CD14-positive monocyte (primary cell): ENCODE results near the gene AQP6. TPM values are rescaled to one million over a fixed set of nuclear protein-coding genes. Genes with fewer than 3 reads are reported as not detected.
"Not testable (repeated sequence)": the region's sequence is repeated elsewhere in the genome, so short reads cannot be mapped to it uniquely, and the experiment has no call there.

Experiments
- DNase-seq, 3 donors: peaks; one replicate each; pipeline ENCODE4 v3.0.0-alpha.2; 2011 to 2022
- H2AFZ ChIP-seq: 2 replicates; pipeline ENCODE4 v1.6.0; 2012; ENCODE audit warnings: mild to moderate bottlenecking, low read depth, low read length, inconsistent platforms; ENCODE audit not compliant: insufficient read depth, poor library complexity, severe bottlenecking
- H3K27ac ChIP-seq, 2 donors: 1 replicate in 1 of 2; 2 replicates in 1 of 2; pipeline ENCODE4 v1.5.1; 2012 to 2013; ENCODE audit warnings: low read length in 2 of 2, control low read depth in 1 of 2, inconsistent platforms in 1 of 2, low read depth in 1 of 2, mild to moderate bottlenecking in 1 of 2
- H3K27me3 ChIP-seq, 2 donors: one replicate each; pipeline versions ENCODE4 v1.6.0 to v1.6.1; 2011 to 2013; ENCODE audit warnings: low read length in 2 of 2; ENCODE audit not compliant: control insufficient read depth in 2 of 2, insufficient read depth in 2 of 2
- H3K36me3 ChIP-seq, 2 donors: replicated peaks in 1 of 2; 1 replicate in 1 of 2; 2 replicates in 1 of 2; pipeline versions ENCODE4 v1.5.1 to v1.6.1; 2012 to 2013; ENCODE audit warnings: low read length in 2 of 2, control low read depth in 1 of 2, inconsistent platforms in 1 of 2, mild to moderate bottlenecking in 1 of 2; ENCODE audit not compliant: insufficient read depth in 2 of 2, control insufficient read depth in 1 of 2
- H3K4me1 ChIP-seq, 2 donors: 1 replicate in 1 of 2; 2 replicates in 1 of 2; pipeline versions ENCODE4 v1.5.1 to v1.6.1; 2012 to 2013; ENCODE audit warnings: low read length in 2 of 2, control low read depth in 1 of 2, inconsistent platforms in 1 of 2, mild to moderate bottlenecking in 1 of 2, moderate library complexity in 1 of 2; ENCODE audit not compliant: insufficient read depth in 2 of 2, control insufficient read depth in 1 of 2
- H3K4me2 ChIP-seq: replicated peaks from 2 replicates; pipeline ENCODE3; 2012; ENCODE audit warnings: low read length, moderate library complexity, mild to moderate bottlenecking; ENCODE audit not compliant: poor library complexity, severe bottlenecking; ENCODE audit errors: extremely low read depth
- H3K4me3 ChIP-seq, 3 experiments: fragments of 200-600 bp in 1 of 3; sonication (generic) in 1 of 3; replicated peaks in 1 of 3; 1 replicate in 2 of 3; 2 replicates in 1 of 3; pipeline ENCODE4 v1.5.1; 2011 to 2013; ENCODE audit warnings: low read length in 3 of 3, mild to moderate bottlenecking in 3 of 3, control low read depth in 2 of 3, low read depth in 2 of 3, inconsistent platforms in 1 of 3, moderate library complexity in 1 of 3
- H3K79me2 ChIP-seq: 2 replicates; pipeline ENCODE4 v1.6.0; 2012; ENCODE audit warnings: mild to moderate bottlenecking, control low read depth, inconsistent platforms, low read length, moderate library complexity; ENCODE audit not compliant: insufficient read depth
- H3K9ac ChIP-seq: 2 replicates; pipeline ENCODE4 v1.6.0; 2017; ENCODE audit warnings: low read length, mild to moderate bottlenecking; ENCODE audit not compliant: insufficient read depth, poor library complexity, severe bottlenecking
- H3K9me3 ChIP-seq, 2 donors: replicated peaks in 1 of 2; 1 replicate in 1 of 2; 2 replicates in 1 of 2; pipeline versions ENCODE4 v1.5.1 to v1.6.1; 2012 to 2013; ENCODE audit warnings: low read length in 2 of 2, control low read depth in 1 of 2; ENCODE audit not compliant: control insufficient read depth in 1 of 2, insufficient read depth in 1 of 2
- H4K20me1 ChIP-seq: 2 replicates; pipeline ENCODE4 v1.6.0; 2012; ENCODE audit warnings: mild to moderate bottlenecking, low read length, control low read depth, moderate library complexity; ENCODE audit not compliant: insufficient read depth
- H3K27ac Mint-ChIP-seq, 7 donors: one replicate each; pipeline ENCODE4 v1.8.0; 2020; ENCODE audit warnings: mild to moderate bottlenecking in 7 of 7, mixed read lengths in 7 of 7, moderate library complexity in 6 of 7, inconsistent platforms in 2 of 7
- H3K27me3 Mint-ChIP-seq, 3 donors: one replicate each; pipeline ENCODE4 v1.8.0; 2021 to 2022; ENCODE audit warnings: low read depth in 3 of 3, mild to moderate bottlenecking in 3 of 3, mixed read lengths in 3 of 3, moderate library complexity in 3 of 3, inconsistent platforms in 1 of 3
- H3K36me3 Mint-ChIP-seq, 2 donors: one replicate each; pipeline ENCODE4 v1.8.0; 2020; ENCODE audit warnings: mixed read lengths in 2 of 2, inconsistent platforms in 1 of 2, mild to moderate bottlenecking in 1 of 2
- H3K4me1 Mint-ChIP-seq: one replicate; pipeline ENCODE4 v1.8.0; 2020; ENCODE audit warnings: mild to moderate bottlenecking, mixed read lengths
- H3K4me3 Mint-ChIP-seq, 2 donors: one replicate each; pipeline ENCODE4 v1.8.0; 2020; ENCODE audit warnings: mild to moderate bottlenecking in 2 of 2, mixed read lengths in 2 of 2, moderate library complexity in 1 of 2
- H3K9me3 Mint-ChIP-seq, 7 donors: one replicate each; pipeline ENCODE4 v1.8.0; 2020 to 2022; ENCODE audit warnings: mixed read lengths in 7 of 7, mild to moderate bottlenecking in 6 of 7, moderate library complexity in 6 of 7, inconsistent platforms in 2 of 7
- CTCF ChIP-seq: fragments of 200-600 bp; IDR thresholded peaks from one replicate; pipeline ENCODE4 v1.8.0; 2022; ENCODE audit warnings: antibody characterized with exemption, mild to moderate bottlenecking
- WGBS: methylation state at CpG from one replicate; pipeline ENCODE4 v1.1.5; 2013; ENCODE audit warnings: missing lambda C conversion rate; ENCODE audit not compliant: insufficient coverage; 5-methylcytosine and 5-hydroxymethylcytosine counted together
- intact Hi-C, 2 donors: fragments of 100-400 bp; cut with micrococcal nuclease; formaldehyde crosslinking; loops; one replicate each; pipeline versions ENCODE4 v1.15.0 to v1.15.1; 2023
- polyA plus RNA-seq, 3 donors: library from polyadenylated mRNA; depleted of rRNA in 1 of 3; unstranded in 2 of 3; stranded (reverse) in 1 of 3; fragments of 300-500 nt in 2 of 3; fragments of >200 nt in 1 of 3; fragmentation: Illumina TruSeq in 2 of 3; gene quantifications; 1 replicate in 2 of 3; 2 replicates in 1 of 3; pipeline ENCODE4 v1.2.3, GENCODE V29; 2012 to 2021

Gene AQP6
- polyA plus RNA-seq, 3 donors, result 0.04 TPM; not detected in 2

GRCh38 chr12:49984476-49985359, 12.0 kb downstream of the AQP6 start:
- Histone ChIP-seq H3K27me3 (no peaks in the 10 kb centered on the region), H3K4me2 (peak overlapping the region; percentile 77), H3K27ac (peak overlapping the region in 1 of 2 donors; percentile 76), H3K4me3 (peak overlapping the region in 1 of 3 experiments; percentile 65), H3K9me3 (no peaks in the 10 kb centered on the region), H3K36me3 (no peaks in the 10 kb centered on the region), H2AFZ (peak overlapping the region; percentile 84), H3K79me2 (peaks cover 7% of the 10 kb centered on the region), H4K20me1 (no peaks in the 10 kb centered on the region), H3K4me1 (peaks cover 81 to 94% of the 10 kb centered on the region in 2 donors), H3K9ac (no peak overlapping the region)
- no peak for TF ChIP-seq CTCF
- intact Hi-C loops, result loop anchor here in 1 of 2 donors (5.0 kb wide), 1 partner anchor 53 kb away; no protein-coding TSS in a partner anchor
- DNase-seq, result no peak
- Mint-ChIP-seq H3K4me3 (no peak overlapping the region), H3K4me1 (peaks cover 92% of the 10 kb centered on the region), H3K27ac (peak overlapping the region in 2 of 7 donors; percentile 54 to 87), H3K9me3 (peaks cover 0 to 4% (median 0%) of the 10 kb centered on the region in 7 donors), H3K36me3 (peaks cover 4 to 7% of the 10 kb centered on the region in 2 donors), H3K27me3 (peaks cover 0 to 3% (median 1%) of the 10 kb centered on the region in 3 donors)
- 93% methylated on average over 6 of the region's 9 CpGs for WGBS

GRCh38 chr12:49985981-49986380, 13.2 kb downstream of the AQP6 start:
- TF ChIP-seq CTCF, result no peak
- H3K9ac ChIP-seq, result no peak overlapping the region
- Mint-ChIP-seq H3K9me3 (peaks cover 0 to 4% (median 0%) of the 10 kb centered on the region in 7 donors), H3K4me3 (no peak overlapping the region), H3K36me3 (peaks cover 4 to 6% of the 10 kb centered on the region in 2 donors), H3K4me1 (peaks cover 93% of the 10 kb centered on the region), H3K27me3 (peaks cover 0 to 1% (median 1%) of the 10 kb centered on the region in 3 donors), H3K27ac (peak overlapping the region in 3 of 7 donors; percentile 58 to 71 (median 61))
- no peak for DNase-seq
- no peaks in the 10 kb centered on the region for H3K36me3 ChIP-seq
- no peak overlapping the region for H3K4me2 ChIP-seq
- intact Hi-C loops, result no loop called here
- H4K20me1 ChIP-seq, result no peaks in the 10 kb centered on the region
- peaks cover 86 to 99% of the 10 kb centered on the region in 2 donors for H3K4me1 ChIP-seq
- H3K27ac ChIP-seq, result peak overlapping the region in 1 of 2 donors; percentile 22
- no peak overlapping the region for H3K4me3 ChIP-seq
- no peaks in the 10 kb centered on the region for H3K27me3 ChIP-seq
- H2AFZ ChIP-seq, result no peak overlapping the region
- 94% methylated on average over 3 of the region's 5 CpGs for WGBS
- no peaks in the 10 kb centered on the region for H3K9me3 ChIP-seq
- H3K79me2 ChIP-seq, result peaks cover 7% of the 10 kb centered on the region

- H4K20me1 ChIP-seq, H3K27me3 ChIP-seq, H2AFZ ChIP-seq, H3K9ac ChIP-seq, H3K9me3 ChIP-seq, H3K36me3 Mint-ChIP-seq, H3K4me3 Mint-ChIP-seq, H3K79me2 ChIP-seq, intact Hi-C loops, H3K4me2 ChIP-seq, DNase-seq, H3K4me3 ChIP-seq, H3K36me3 ChIP-seq, H3K27me3 Mint-ChIP-seq, H3K9me3 Mint-ChIP-seq: not testable (repeated sequence)
- Mint-ChIP-seq H3K4me1 (peaks cover 89% of the 10 kb centered on the region), H3K27ac (peak overlapping the region; percentile 58 to 92 (median 79))
- WGBS, result no CpG with 5 or more reads among the region's 3 CpGs
- peak overlapping the region in 1 of 2 donors; percentile 86 for H3K27ac ChIP-seq
- H3K4me1 ChIP-seq, result peaks cover 87 to 96% of the 10 kb centered on the region in 2 donors
Observed at GRCh38 chr12:49986476-49986875, 13.7 kb downstream of the AQP6 start.
